Activated B cell treated with CpG ODN at 0.5 μM for 24 hours (primary cell): ENCODE results near the gene PCCB. TPM values are rescaled to one million over a fixed set of nuclear protein-coding genes. Genes with fewer than 3 reads are reported as not detected.

Experiments used
- ATAC-seq: fragments of 200-7000 bp; cut with Tn5 transposase; one replicate; pipeline ENCODE4 v1.10.0; 2021; ENCODE audit warnings: low read depth, mild to moderate bottlenecking, moderate library complexity
- CTCF ChIA-PET: fragments of 350-600 bp; sonication (Branson Sonifier 250); formaldehyde crosslinking; loops from one replicate; lab custom pipeline; 2021; ENCODE audit warnings: antibody characterized with exemption; lab: Charles Lee
- POLR2A ChIA-PET: fragments of 350-600 bp; sonication (Branson Sonifier 250); formaldehyde crosslinking; loops from one replicate; lab custom pipeline; 2021; ENCODE audit warnings: antibody characterized with exemption; lab: Charles Lee
- DNase-seq: peaks from one replicate; pipeline ENCODE4 v3.0.0; 2022
- H3K27ac Mint-ChIP-seq: one replicate; pipeline ENCODE4 v1.8.0; 2020; ENCODE audit warnings: mixed read lengths
- H3K27me3 Mint-ChIP-seq: one replicate; pipeline ENCODE4 v1.8.0; 2021; ENCODE audit warnings: mixed read lengths
- H3K36me3 Mint-ChIP-seq: one replicate; pipeline ENCODE4 v1.8.0; 2021; ENCODE audit warnings: low read depth, mixed read lengths
- H3K4me1 Mint-ChIP-seq: one replicate; pipeline ENCODE4 v1.8.0; 2021; ENCODE audit warnings: mixed read lengths
- H3K4me3 Mint-ChIP-seq: one replicate; pipeline ENCODE4 v1.8.0; 2020; ENCODE audit warnings: mild to moderate bottlenecking, mixed read lengths
- H3K9me3 Mint-ChIP-seq: one replicate; pipeline ENCODE4 v1.8.0; 2020; ENCODE audit warnings: mixed read lengths
- CTCF ChIP-seq: fragments of 200-600 bp; IDR thresholded peaks from one replicate; pipeline ENCODE4 v1.8.0; 2022; ENCODE audit warnings: antibody characterized with exemption, mild to moderate bottlenecking
- intact Hi-C: fragments of 100-400 bp; cut with micrococcal nuclease; formaldehyde crosslinking; loops from one replicate; pipeline ENCODE4 v1.15.1; 2024
- total RNA-seq: library from RNA; stranded (reverse); gene quantifications from 2 replicates; pipeline ENCODE4 v1.2.3, GENCODE V29; 2022

PCCB gene
- total RNA-seq, 1 donor from 2014 or later, result 31.2 TPM

- Mint-ChIP-seq H3K27me3 (no peaks in the 10 kb centered on the region), H3K36me3 (no peaks in the 10 kb centered on the region), H3K4me3 (no peak overlapping the region), H3K4me1 (no peaks in the 10 kb centered on the region), H3K27ac (no peak overlapping the region), H3K9me3 (no peaks in the 10 kb centered on the region)
- ChIA-PET POLR2A (no interaction called here), CTCF (interaction anchor here (0.6 kb wide), 1 partner anchor 119 kb away, joined by 3 read pairs; no protein-coding TSS in a partner anchor)
- intact Hi-C loops, result no loop called here
- DNase-seq (no peak), ATAC-seq (no peak)
- no peak for TF ChIP-seq CTCF
Observed at GRCh38 chr3:136232413-136232812, 17.7 kb upstream of the PCCB start.

DNA sequence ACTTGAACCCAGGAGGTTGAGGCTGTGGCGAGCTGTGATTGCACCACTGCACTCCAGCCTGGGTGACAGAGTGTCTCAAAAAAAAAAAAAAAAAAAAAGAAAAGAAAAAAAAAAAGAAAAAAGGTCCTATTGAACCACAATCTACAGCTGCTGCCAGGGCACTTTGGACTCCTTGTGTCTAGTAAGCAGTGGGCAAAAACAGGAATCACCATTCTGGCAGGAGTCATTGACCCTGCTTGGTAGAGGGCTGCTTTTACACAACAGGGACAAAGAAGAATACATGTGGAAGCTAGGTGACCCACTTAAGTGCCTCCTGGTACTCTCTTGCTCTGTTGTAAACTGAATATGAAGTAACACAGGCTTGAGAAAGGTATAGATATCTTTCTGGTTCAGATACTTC, 14.6 kb upstream of the PCCB start:
- DNase-seq (no peak), ATAC-seq (no peak)
- H3K36me3 Mint-ChIP-seq, result no peaks in the 10 kb centered on the region
- peaks cover 2% of the 10 kb centered on the region for H3K27me3 Mint-ChIP-seq
- no peaks in the 10 kb centered on the region for H3K4me1 Mint-ChIP-seq
- H3K4me3 Mint-ChIP-seq, result no peak overlapping the region
- intact Hi-C loops, result no loop called here
- H3K27ac Mint-ChIP-seq, result no peak overlapping the region
- POLR2A ChIA-PET, result no interaction called here
- no peaks in the 10 kb centered on the region for H3K9me3 Mint-ChIP-seq
- no peak for TF ChIP-seq CTCF
- CTCF ChIA-PET, result no interaction called here

GRCh38 chr3:136236109-136236508, 14.0 kb upstream of the PCCB start:
- no peak overlapping the region for H3K27ac Mint-ChIP-seq
- H3K4me3 Mint-ChIP-seq, result no peak overlapping the region
- TF ChIP-seq CTCF, result no peak
- H3K4me1 Mint-ChIP-seq, result no peaks in the 10 kb centered on the region
- no peaks in the 10 kb centered on the region for H3K36me3 Mint-ChIP-seq
- ATAC-seq, result no peak
- peaks cover 2% of the 10 kb centered on the region for H3K27me3 Mint-ChIP-seq
- ChIA-PET CTCF (no interaction called here), POLR2A (no interaction called here)
- no peak for DNase-seq
- intact Hi-C loops, result no loop called here
- no peaks in the 10 kb centered on the region for H3K9me3 Mint-ChIP-seq

DNA sequence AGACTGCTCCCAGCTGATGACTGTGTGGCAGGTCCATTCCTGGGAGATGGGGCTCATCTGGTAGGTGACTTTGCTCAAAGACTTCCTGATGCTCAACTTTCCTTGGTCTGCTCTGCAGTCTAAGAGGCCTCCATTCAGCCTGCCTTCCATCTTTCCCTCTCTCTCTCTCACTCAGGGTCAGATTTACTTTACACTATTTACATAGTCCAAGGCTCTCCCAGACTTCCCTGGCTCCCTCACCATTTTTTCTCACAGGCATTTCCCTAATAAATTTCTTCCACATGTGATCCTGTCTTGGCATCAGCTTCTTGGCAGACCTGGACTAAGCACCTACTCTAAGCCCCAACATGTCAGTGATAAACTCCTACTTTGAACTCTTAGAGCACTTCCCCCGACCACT, 13.0 kb upstream of the PCCB start:
- Mint-ChIP-seq H3K4me3 (no peak overlapping the region), H3K27me3 (peaks cover 2% of the 10 kb centered on the region), H3K4me1 (no peaks in the 10 kb centered on the region), H3K27ac (no peak overlapping the region), H3K36me3 (no peaks in the 10 kb centered on the region), H3K9me3 (no peaks in the 10 kb centered on the region)
- DNase-seq (no peak), ATAC-seq (no peak)
- POLR2A ChIA-PET, result no interaction called here
- CTCF ChIA-PET, result no interaction called here
- intact Hi-C loops, result no loop called here
- no peak for TF ChIP-seq CTCF

DNA sequence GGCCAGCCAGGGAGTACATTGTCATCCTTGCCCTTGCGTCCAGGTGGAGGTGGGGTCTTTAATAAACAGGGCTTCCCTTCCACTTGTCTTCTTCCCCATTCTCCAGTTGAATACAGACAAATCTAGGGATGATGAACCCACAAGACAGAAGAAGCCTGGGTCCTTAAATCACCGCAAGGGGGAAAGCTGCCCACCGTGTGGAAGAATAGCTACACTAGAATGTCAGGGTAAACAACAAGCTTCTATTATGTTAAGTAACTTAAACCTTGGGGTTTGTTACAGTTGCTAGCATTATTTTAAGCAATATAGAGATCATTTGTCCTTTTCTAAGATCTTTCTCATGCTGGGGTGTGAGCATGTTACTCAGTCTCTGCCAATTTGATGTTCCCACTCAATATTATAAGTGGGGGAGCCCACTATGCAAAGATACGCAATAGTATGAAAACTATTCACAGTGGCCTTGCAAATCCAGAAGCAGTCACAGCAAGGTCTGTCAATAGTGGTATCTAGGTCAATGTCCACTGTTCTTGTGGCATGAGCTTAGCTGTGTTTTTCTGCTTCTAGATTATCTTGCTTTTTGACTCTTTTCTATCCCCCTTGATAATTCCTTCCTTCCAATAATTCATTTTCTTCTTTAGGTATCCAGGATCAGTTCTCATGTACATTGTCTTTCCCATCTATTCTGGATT, 12.0 kb upstream of the PCCB start:
- no peak for DNase-seq
- ChIA-PET CTCF (interaction anchor here (0.6 kb wide), 1 partner anchor 13 kb away, joined by 3 read pairs; no protein-coding TSS in a partner anchor), POLR2A (no interaction called here)
- no peaks in the 10 kb centered on the region for H3K9me3 Mint-ChIP-seq
- H3K4me3 Mint-ChIP-seq, result no peak overlapping the region
- no peak for TF ChIP-seq CTCF
- H3K27me3 Mint-ChIP-seq, result peaks cover 2% of the 10 kb centered on the region
- ATAC-seq, result no peak
- no peaks in the 10 kb centered on the region for H3K36me3 Mint-ChIP-seq
- intact Hi-C loops, result no loop called here
- no peak overlapping the region for H3K27ac Mint-ChIP-seq
- no peaks in the 10 kb centered on the region for H3K4me1 Mint-ChIP-seq
